ENCODE measurements around the gene DNAJC3. TPM values are rescaled to one million over a fixed set of nuclear protein-coding genes. Genes with fewer than 3 reads are reported as not detected.
"Not testable (repeated sequence)": the region's sequence is repeated elsewhere in the genome, so short reads cannot be mapped to it uniquely, and the experiment has no call there.

Gene DNAJC3
- total RNA-seq, 1 experiment from 2014 or later: 37.9 TPM

GRCh38 chr13:95650696-95651095 is 26.2 kb upstream of the DNAJC3 start:
- H3K27me3 ChIP-seq (replicated peaks): no peaks in the 10 kb centered on the region
- no peak overlapping the region for H3K4me3 ChIP-seq
- H3K9me3 ChIP-seq (replicated peaks): no peaks in the 10 kb centered on the region
- 0 out of 2 replicates have a peak, but pooled peaks cover 6% of the 10 kb centered on the region for H3K4me1 ChIP-seq (replicated peaks)
- DNase-seq (ENCODE audit: low read depth in 1 of 2, low spot score in 2 of 2): no peak
- H3K27ac ChIP-seq: no peak overlapping the region
- no peaks in the 10 kb centered on the region for H3K36me3 ChIP-seq

GRCh38 chr13:95652244-95652764 is 24.6 kb upstream of the DNAJC3 start:
- Histone ChIP-seq H3K27me3 (replicated peaks) (no peaks in the 10 kb centered on the region), H3K27ac (no peak overlapping the region), H3K4me3 (no peak overlapping the region), H3K9me3 (replicated peaks) (no peaks in the 10 kb centered on the region), H3K4me1 (replicated peaks) (0 out of 2 replicates have a peak, but pooled peaks cover 6% of the 10 kb centered on the region), H3K36me3 (no peaks in the 10 kb centered on the region)
- DNase-seq (ENCODE audit: low read depth in 1 of 2, low spot score in 2 of 2): no peak

- Histone ChIP-seq H3K27ac (no peak overlapping the region), H3K9me3 (replicated peaks) (no peaks in the 10 kb centered on the region), H3K4me3 (no peak overlapping the region), H3K36me3 (no peaks in the 10 kb centered on the region), H3K27me3 (replicated peaks) (no peaks in the 10 kb centered on the region), H3K4me1 (replicated peaks) (0 out of 2 replicates have a peak, but pooled peaks cover 6% of the 10 kb centered on the region)
- no peak for DNase-seq (ENCODE audit: low read depth in 1 of 2, low spot score in 2 of 2)
These were observed 24.1 kb upstream of the DNAJC3 start for GRCh38 chr13:95652821-95653220.

GRCh38 chr13:95656386-95657015 is 20.4 kb upstream of the DNAJC3 start:
- no peaks in the 10 kb centered on the region for H3K27me3 ChIP-seq (replicated peaks)
- H3K4me1 ChIP-seq (replicated peaks): no peaks in the 10 kb centered on the region
- no peaks in the 10 kb centered on the region for H3K36me3 ChIP-seq
- no peaks in the 10 kb centered on the region for H3K9me3 ChIP-seq (replicated peaks)
- no peak overlapping the region for H3K27ac ChIP-seq
- no peak for DNase-seq (ENCODE audit: low read depth in 1 of 2, low spot score in 2 of 2)
- H3K4me3 ChIP-seq: no peak overlapping the region

GRCh38 chr13:95659500-95659899 is 17.4 kb upstream of the DNAJC3 start:
- no peak overlapping the region for H3K4me3 ChIP-seq
- no peak overlapping the region for H3K27ac ChIP-seq
- H3K9me3 ChIP-seq (replicated peaks): no peaks in the 10 kb centered on the region
- no peak for DNase-seq (ENCODE audit: low read depth in 1 of 2, low spot score in 2 of 2)
- no peaks in the 10 kb centered on the region for H3K4me1 ChIP-seq (replicated peaks)
- no peaks in the 10 kb centered on the region for H3K27me3 ChIP-seq (replicated peaks)
- H3K36me3 ChIP-seq: no peaks in the 10 kb centered on the region

GRCh38 chr13:95660981-95661581 is 15.9 kb upstream of the DNAJC3 start:
- Histone ChIP-seq H3K4me3 (no peak overlapping the region), H3K27ac (no peak overlapping the region), H3K27me3 (replicated peaks) (no peaks in the 10 kb centered on the region), H3K36me3 (no peaks in the 10 kb centered on the region), H3K4me1 (replicated peaks) (no peaks in the 10 kb centered on the region), H3K9me3 (replicated peaks) (no peaks in the 10 kb centered on the region)
- DNase-seq (ENCODE audit: low read depth in 1 of 2, low spot score in 2 of 2): peak in 1 of 2 experiments; percentile 27

GRCh38 chr13:95667235-95667634 is 9.7 kb upstream of the DNAJC3 start:
- H3K9me3 ChIP-seq (replicated peaks): peaks cover 14% of the 10 kb centered on the region; the same call in 1 of the 2 replicates
- H3K4me1 ChIP-seq (replicated peaks); H3K36me3 ChIP-seq; H3K4me3 ChIP-seq; H3K27ac ChIP-seq; DNase-seq (ENCODE audit: low read depth in 1 of 2, low spot score in 2 of 2); H3K27me3 ChIP-seq (replicated peaks): not testable (repeated sequence)

- H3K4me1 ChIP-seq (replicated peaks): no peaks in the 10 kb centered on the region
- no peaks in the 10 kb centered on the region; the same call in 1 of the 2 replicates for H3K36me3 ChIP-seq
- H3K27me3 ChIP-seq (replicated peaks): no peaks in the 10 kb centered on the region
- H3K4me3 ChIP-seq: no peak overlapping the region
- DNase-seq (ENCODE audit: low read depth in 1 of 2, low spot score in 2 of 2): no peak
- H3K9me3 ChIP-seq (replicated peaks): peaks cover 14% of the 10 kb centered on the region; the same call in 1 of the 2 replicates
- no peak overlapping the region for H3K27ac ChIP-seq
These were observed 5.3 kb upstream of the DNAJC3 start for GRCh38 chr13:95671597-95671996.

- peaks cover 4% of the 10 kb centered on the region for H3K36me3 ChIP-seq
- no peaks in the 10 kb centered on the region for H3K9me3 ChIP-seq (replicated peaks)
- no peak for DNase-seq (ENCODE audit: low read depth in 1 of 2, low spot score in 2 of 2)
- H3K27me3 ChIP-seq (replicated peaks): no peaks in the 10 kb centered on the region
- 0 out of 2 replicates have a peak overlapping the region, but pooled peaks have one; percentile 31 for H3K27ac ChIP-seq
- H3K4me3 ChIP-seq: peak overlapping the region; percentile 80
- peaks cover 3% of the 10 kb centered on the region; the same call in 1 of the 2 replicates for H3K4me1 ChIP-seq (replicated peaks)
These were observed 706 bp upstream of the DNAJC3 start for GRCh38 chr13:95676105-95676761.

- Histone ChIP-seq H3K4me1 (replicated peaks) (peaks cover 3% of the 10 kb centered on the region; the same call in 1 of the 2 replicates), H3K27ac (peak overlapping the region; percentile 66), H3K9me3 (replicated peaks) (no peaks in the 10 kb centered on the region), H3K36me3 (peaks cover 4% of the 10 kb centered on the region; the same call in 1 of the 2 replicates), H3K4me3 (peak overlapping the region; percentile 80), H3K27me3 (replicated peaks) (no peaks in the 10 kb centered on the region)
- DNase-seq (ENCODE audit: low read depth in 1 of 2, low spot score in 2 of 2): no peak
These were observed 776 bp downstream of the DNAJC3 start for GRCh38 chr13:95677564-95678266.

GRCh38 chr13:95678967-95679366 is 2.0 kb downstream of the DNAJC3 start:
- Histone ChIP-seq H3K27me3 (replicated peaks) (no peaks in the 10 kb centered on the region), H3K4me3 (no peak overlapping the region), H3K27ac (no peak overlapping the region), H3K4me1 (replicated peaks) (peaks cover 3% of the 10 kb centered on the region; the same call in 1 of the 2 replicates), H3K36me3 (peaks cover 4% of the 10 kb centered on the region; the same call in 1 of the 2 replicates), H3K9me3 (replicated peaks) (no peaks in the 10 kb centered on the region)
- DNase-seq (ENCODE audit: low read depth in 1 of 2, low spot score in 2 of 2): no peak

GRCh38 chr13:95679722-95680121 is 2.8 kb downstream of the DNAJC3 start:
- H3K4me3 ChIP-seq: no peak overlapping the region
- no peak overlapping the region for H3K27ac ChIP-seq
- DNase-seq (ENCODE audit: low read depth in 1 of 2, low spot score in 2 of 2): no peak

GRCh38 chr13:95684418-95684817 is 7.5 kb downstream of the DNAJC3 start:
- Histone ChIP-seq H3K4me3 (no peak overlapping the region), H3K9me3 (replicated peaks) (no peaks in the 10 kb centered on the region), H3K36me3 (no peaks in the 10 kb centered on the region), H3K4me1 (replicated peaks) (no peaks in the 10 kb centered on the region), H3K27me3 (replicated peaks) (no peaks in the 10 kb centered on the region), H3K27ac (no peak overlapping the region)
- no peak for DNase-seq (ENCODE audit: low read depth in 1 of 2, low spot score in 2 of 2)

More at GRCh38 chr13:95679722-95680121, 2.8 kb downstream of the DNAJC3 start:
- Histone ChIP-seq H3K36me3 (peaks cover 4% of the 10 kb centered on the region; the same call in 1 of the 2 replicates), H3K9me3 (replicated peaks) (no peaks in the 10 kb centered on the region), H3K27me3 (replicated peaks) (no peaks in the 10 kb centered on the region), H3K4me1 (replicated peaks) (peaks cover 3% of the 10 kb centered on the region; the same call in 1 of the 2 replicates)
